ENCODE data around the gene SLC8B1.
A peak's percentile ranks its signal among the peaks of the same experiment; 100 is the strongest.

SLC8B1 gene

GRCh38 chr12:113318900-113319628 is 15.8 kb downstream of the SLC8B1 start:
- DNase-seq: no peak

- no peak for DNase-seq
Observed at GRCh38 chr12:113318046-113318656, 16.8 kb downstream of the SLC8B1 start.

GRCh38 chr12:113317122-113317521 is 17.8 kb downstream of the SLC8B1 start:
- DNase-seq: no peak

GRCh38 chr12:113316155-113316554 is 18.8 kb downstream of the SLC8B1 start:
- no peak for DNase-seq

GRCh38 chr12:113315358-113315757 is 19.6 kb downstream of the SLC8B1 start:
- no peak for DNase-seq

- no peak for DNase-seq
Observed at GRCh38 chr12:113314121-113314529, 20.8 kb downstream of the SLC8B1 start.

- peak; percentile 30 for DNase-seq
Observed at GRCh38 chr12:113310489-113310888, 24.4 kb downstream of the SLC8B1 start.

GRCh38 chr12:113306382-113306781 is 28.5 kb downstream of the SLC8B1 start:
- DNase-seq: no peak

GRCh38 chr12:113305281-113305856 is 29.5 kb downstream of the SLC8B1 start:
- DNase-seq: no peak

GRCh38 chr12:113302886-113303640 is 31.8 kb downstream of the SLC8B1 start:
- DNase-seq: no peak

- DNase-seq: no peak
Observed at GRCh38 chr12:113302466-113302865, 32.4 kb downstream of the SLC8B1 start.

GRCh38 chr12:113301811-113302210 is 33.1 kb downstream of the SLC8B1 start:
- DNase-seq: no peak

- peak; percentile 87 for DNase-seq
Observed at GRCh38 chr12:113299619-113300237, 35.2 kb downstream of the SLC8B1 start.

GRCh38 chr12:113298861-113299545 is 35.9 kb downstream of the SLC8B1 start:
- no peak for DNase-seq

GRCh38 chr12:113298472-113298817 is 36.5 kb downstream of the SLC8B1 start:
- DNase-seq: no peak

GRCh38 chr12:113297621-113298471 is 37.1 kb downstream of the SLC8B1 start:
- DNase-seq: no peak

GRCh38 chr12:113297214-113297587 is 37.7 kb downstream of the SLC8B1 start:
- DNase-seq: no peak

- DNase-seq: no peak
Observed at GRCh38 chr12:113296557-113297213, 38.2 kb downstream of the SLC8B1 start.

- DNase-seq: no peak
Observed at GRCh38 chr12:113295886-113296556, 38.9 kb downstream of the SLC8B1 start.

- no peak for DNase-seq
Observed at GRCh38 chr12:113293100-113293499, 41.8 kb downstream of the SLC8B1 start.

Data from EL (cell line).